WTC11 (cell line): ENCODE results near the gene CDK5. TPM values are rescaled to one million over a fixed set of nuclear protein-coding genes. Genes with fewer than 3 reads are reported as not detected.

Experiments
- ATAC-seq: fragments of 200-7000 bp; cut with Tn5 transposase; 2 replicates; pipeline ENCODE4 v1.10.0; 2021; ENCODE audit warnings: mild to moderate bottlenecking, moderate library complexity
- CTCF ChIA-PET: fragments of 300-600 bp; sonication (Branson Sonifier 250); formaldehyde crosslinking; loops from one replicate; lab custom pipeline; 2021; ENCODE audit warnings: antibody characterized with exemption; lab: Charles Lee
- POLR2A ChIA-PET: fragments of 350-600 bp; sonication (Branson Sonifier 250); formaldehyde crosslinking; loops from one replicate; lab custom pipeline; 2021; ENCODE audit warnings: antibody characterized with exemption; lab: Charles Lee
- DNase-seq: peaks from one replicate; pipeline ENCODE4 v3.0.0; 2021; ENCODE audit warnings: low spot score
- H3K27ac Mint-ChIP-seq: 2 replicates; pipeline ENCODE4 v1.8.0; 2021; ENCODE audit warnings: mixed read lengths
- H3K27me3 Mint-ChIP-seq: 2 replicates; pipeline ENCODE4 v1.8.0; 2021; ENCODE audit warnings: low read depth, mild to moderate bottlenecking, moderate library complexity, mixed read lengths
- H3K36me3 Mint-ChIP-seq: 2 replicates; pipeline ENCODE4 v1.8.0; 2021; ENCODE audit warnings: mixed read lengths
- H3K4me1 Mint-ChIP-seq: 2 replicates; pipeline ENCODE4 v1.8.0; 2022; ENCODE audit warnings: mixed read lengths
- H3K4me3 Mint-ChIP-seq: 2 replicates; pipeline ENCODE4 v1.8.0; 2021; ENCODE audit warnings: mild to moderate bottlenecking, moderate library complexity, mixed read lengths
- H3K9me3 Mint-ChIP-seq: 2 replicates; pipeline ENCODE4 v1.8.0; 2021; ENCODE audit warnings: mixed read lengths
- MXD4 ChIP-seq: fragments of 250-450 bp; sonication (Bioruptor Pico); IDR thresholded peaks from 2 replicates; pipeline ENCODE4 v1.8.0; 2021; ENCODE audit warnings: mild to moderate bottlenecking, moderate library complexity, borderline replicate concordance
- NFE2L1 ChIP-seq: sonication (generic); formaldehyde crosslinking; IDR thresholded peaks from 2 replicates; pipeline ENCODE4 v1.8.1; 2023; ENCODE audit warnings: missing genetic modification reagents
- NR2C2 ChIP-seq: sonication (generic); formaldehyde crosslinking; IDR thresholded peaks from 2 replicates; pipeline ENCODE4 v1.8.0; 2022; ENCODE audit warnings: mild to moderate bottlenecking, missing genetic modification reagents
- NR3C1 ChIP-seq: sonication (generic); formaldehyde crosslinking; conservative IDR thresholded peaks from 2 replicates; pipeline ENCODE4 v1.8.1; 2023; ENCODE audit warnings: low read depth, mild to moderate bottlenecking, missing genetic modification reagents
- OVOL2 ChIP-seq: fragments of 250-450 bp; sonication (Bioruptor Pico); IDR thresholded peaks from 2 replicates; pipeline ENCODE4 v1.9.0; 2021; ENCODE audit warnings: mild to moderate bottlenecking, borderline replicate concordance
- PRRX2 ChIP-seq: fragments of 250-450 bp; sonication (Bioruptor Pico); IDR thresholded peaks from 2 replicates; pipeline ENCODE4 v1.8.0; 2021; ENCODE audit warnings: mild to moderate bottlenecking
- SMAD3 ChIP-seq: sonication (generic); formaldehyde crosslinking; IDR thresholded peaks from 2 replicates; pipeline ENCODE4 v1.8.0; 2022; ENCODE audit warnings: missing genetic modification reagents, mild to moderate bottlenecking, borderline replicate concordance
- SMAD4 ChIP-seq: sonication (generic); formaldehyde crosslinking; IDR thresholded peaks from 2 replicates; pipeline ENCODE4 v1.8.0; 2022; ENCODE audit warnings: mild to moderate bottlenecking, missing genetic modification reagents
- ZNF263 ChIP-seq: sonication (generic); formaldehyde crosslinking; IDR thresholded peaks from 2 replicates; pipeline ENCODE4 v1.8.1; 2022; ENCODE audit warnings: low read depth, mild to moderate bottlenecking, moderate library complexity, missing genetic modification reagents
- ZNF416 ChIP-seq: fragments of 250-450 bp; sonication (Bioruptor Pico); IDR thresholded peaks from 2 replicates; pipeline ENCODE4 v1.9.0; 2021; ENCODE audit warnings: mild to moderate bottlenecking, inconsistent platforms
- ZNF423 ChIP-seq: fragments of 250-450 bp; sonication (Bioruptor Pico); IDR thresholded peaks from 2 replicates; pipeline ENCODE4 v2.1.2; 2022; ENCODE audit warnings: mild to moderate bottlenecking, moderate library complexity
- ZNF671 ChIP-seq: fragments of 250-450 bp; sonication (Bioruptor Pico); IDR thresholded peaks from 2 replicates; pipeline ENCODE4 v1.8.0; 2021; ENCODE audit warnings: mild to moderate bottlenecking
- total RNA-seq: library from RNA; stranded (reverse); gene quantifications from 3 replicates; pipeline ENCODE4 v1.2.3, GENCODE V29; 2021
- TF ChIP-seq, protein P1 (sequence below): sonication (generic); formaldehyde crosslinking; IDR thresholded peaks from 2 replicates; pipeline ENCODE4 v1.8.1; 2023; ENCODE audit warnings: mild to moderate bottlenecking, missing genetic modification reagents, borderline replicate concordance
- TF ChIP-seq, protein P2 (sequence below): sonication (generic); formaldehyde crosslinking; IDR thresholded peaks from 2 replicates; pipeline ENCODE4 v1.8.1; 2023; ENCODE audit warnings: mild to moderate bottlenecking, missing genetic modification reagents
- TF ChIP-seq, protein P3 (sequence below): sonication (generic); formaldehyde crosslinking; IDR thresholded peaks from 2 replicates; pipeline ENCODE4 v1.8.0; 2022; ENCODE audit warnings: mild to moderate bottlenecking, missing genetic modification reagents
- TF ChIP-seq, protein P4 (sequence below): fragments of 250-450 bp; sonication (Bioruptor Pico); conservative IDR thresholded peaks from 2 replicates; pipeline ENCODE4 v1.9.0; 2021; ENCODE audit warnings: mild to moderate bottlenecking

The CDK5 gene
- total RNA-seq, 1 experiment from 2014 or later: 27.8 TPM

DNA sequence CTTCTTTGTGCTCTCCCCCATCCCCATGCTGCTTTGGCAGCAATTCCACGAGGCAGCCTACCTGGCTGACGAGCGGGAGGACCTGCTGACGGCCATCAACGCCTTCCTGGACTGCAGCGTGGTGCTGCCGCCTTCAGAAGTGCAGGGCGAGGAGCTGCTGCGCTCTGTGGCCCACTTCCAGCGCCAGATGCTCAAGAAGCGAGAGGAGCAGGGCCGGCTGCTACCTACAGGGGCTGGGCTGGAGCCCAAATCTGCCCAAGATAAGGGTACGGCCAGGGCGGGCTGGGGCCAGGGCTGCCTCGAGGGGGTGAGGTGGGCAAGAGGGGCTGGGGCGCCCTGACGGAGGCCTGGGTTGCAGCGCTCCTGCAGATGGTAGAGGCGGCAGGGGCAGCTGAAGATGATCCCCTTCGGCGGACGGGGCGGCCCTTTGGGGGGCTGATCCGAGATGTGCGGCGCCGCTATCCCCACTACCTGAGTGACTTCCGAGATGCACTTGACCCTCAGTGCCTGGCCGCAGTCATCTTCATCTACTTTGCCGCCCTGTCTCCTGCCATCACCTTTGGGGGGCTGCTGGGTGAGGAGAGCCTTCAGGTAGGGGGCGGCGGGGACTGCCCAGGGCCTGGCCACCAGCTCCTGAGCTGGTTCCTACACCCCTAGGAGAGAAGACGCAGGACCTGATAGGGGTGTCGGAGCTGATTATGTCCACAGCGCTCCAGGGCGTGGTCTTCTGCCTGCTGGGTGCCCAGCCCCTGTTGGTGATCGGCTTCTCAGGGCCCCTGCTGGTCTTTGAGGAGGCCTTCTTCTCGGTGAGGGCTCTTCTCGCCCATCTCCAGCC is 13.6 kb upstream of the CDK5 start (continued):
- TF ChIP-seq, protein P1, sequence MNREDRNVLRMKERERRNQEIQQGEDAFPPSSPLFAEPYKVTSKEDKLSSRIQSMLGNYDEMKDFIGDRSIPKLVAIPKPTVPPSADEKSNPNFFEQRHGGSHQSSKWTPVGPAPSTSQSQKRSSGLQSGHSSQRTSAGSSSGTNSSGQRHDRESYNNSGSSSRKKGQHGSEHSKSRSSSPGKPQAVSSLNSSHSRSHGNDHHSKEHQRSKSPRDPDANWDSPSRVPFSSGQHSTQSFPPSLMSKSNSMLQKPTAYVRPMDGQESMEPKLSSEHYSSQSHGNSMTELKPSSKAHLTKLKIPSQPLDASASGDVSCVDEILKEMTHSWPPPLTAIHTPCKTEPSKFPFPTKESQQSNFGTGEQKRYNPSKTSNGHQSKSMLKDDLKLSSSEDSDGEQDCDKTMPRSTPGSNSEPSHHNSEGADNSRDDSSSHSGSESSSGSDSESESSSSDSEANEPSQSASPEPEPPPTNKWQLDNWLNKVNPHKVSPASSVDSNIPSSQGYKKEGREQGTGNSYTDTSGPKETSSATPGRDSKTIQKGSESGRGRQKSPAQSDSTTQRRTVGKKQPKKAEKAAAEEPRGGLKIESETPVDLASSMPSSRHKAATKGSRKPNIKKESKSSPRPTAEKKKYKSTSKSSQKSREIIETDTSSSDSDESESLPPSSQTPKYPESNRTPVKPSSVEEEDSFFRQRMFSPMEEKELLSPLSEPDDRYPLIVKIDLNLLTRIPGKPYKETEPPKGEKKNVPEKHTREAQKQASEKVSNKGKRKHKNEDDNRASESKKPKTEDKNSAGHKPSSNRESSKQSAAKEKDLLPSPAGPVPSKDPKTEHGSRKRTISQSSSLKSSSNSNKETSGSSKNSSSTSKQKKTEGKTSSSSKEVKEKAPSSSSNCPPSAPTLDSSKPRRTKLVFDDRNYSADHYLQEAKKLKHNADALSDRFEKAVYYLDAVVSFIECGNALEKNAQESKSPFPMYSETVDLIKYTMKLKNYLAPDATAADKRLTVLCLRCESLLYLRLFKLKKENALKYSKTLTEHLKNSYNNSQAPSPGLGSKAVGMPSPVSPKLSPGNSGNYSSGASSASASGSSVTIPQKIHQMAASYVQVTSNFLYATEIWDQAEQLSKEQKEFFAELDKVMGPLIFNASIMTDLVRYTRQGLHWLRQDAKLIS (CRISPR knock-in tag): no peak
- TF ChIP-seq ZNF671 (CRISPR knock-in tag): no peak
- TF ChIP-seq SMAD3 (CRISPR knock-in tag): no peak
- no peak for TF ChIP-seq ZNF423 (CRISPR knock-in tag)

DNA sequence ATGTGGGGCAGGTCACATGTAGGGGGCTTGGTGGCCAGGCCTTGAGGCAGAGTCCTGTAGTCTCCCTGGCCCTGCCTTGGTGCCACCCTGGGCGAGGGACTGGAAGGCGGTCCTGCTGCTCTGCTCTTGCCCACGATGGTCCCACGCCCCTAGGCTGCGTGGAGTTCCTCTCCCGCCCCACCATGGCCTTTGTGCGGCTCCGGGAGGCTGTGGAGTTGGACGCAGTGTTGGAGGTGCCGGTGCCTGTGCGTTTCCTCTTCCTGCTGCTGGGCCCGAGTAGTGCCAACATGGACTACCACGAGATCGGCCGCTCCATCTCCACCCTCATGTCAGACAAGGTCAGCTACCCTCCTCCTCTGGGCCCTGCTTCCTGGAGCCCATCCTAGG is 12.9 kb upstream of the CDK5 start:
- POLR2A ChIA-PET: no interaction called here
- H3K4me3 Mint-ChIP-seq: no peak overlapping the region
- no peak overlapping the region for H3K27ac Mint-ChIP-seq
- CTCF ChIA-PET: no interaction called here
- DNase-seq (no peak), ATAC-seq (no peak)
- H3K9me3 Mint-ChIP-seq: no peaks in the 10 kb centered on the region
- peaks cover 13% of the 10 kb centered on the region for H3K4me1 Mint-ChIP-seq
- H3K27me3 Mint-ChIP-seq: no peaks in the 10 kb centered on the region
- H3K36me3 Mint-ChIP-seq: peaks cover 47% of the 10 kb centered on the region
- TF ChIP-seq SMAD4 (no peak), PRRX2 (CRISPR knock-in tag) (no peak), NR2C2 (CRISPR knock-in tag) (no peak), MXD4 (CRISPR knock-in tag) (no peak), NFE2L1 (no peak), NR3C1 (CRISPR knock-in tag) (no peak), ZNF423 (CRISPR knock-in tag) (no peak), ZNF416 (CRISPR knock-in tag) (no peak), OVOL2 (CRISPR knock-in tag) (no peak), ZNF263 (no peak)
- TF ChIP-seq, protein P1 (CRISPR knock-in tag): no peak
- TF ChIP-seq, protein P2, sequence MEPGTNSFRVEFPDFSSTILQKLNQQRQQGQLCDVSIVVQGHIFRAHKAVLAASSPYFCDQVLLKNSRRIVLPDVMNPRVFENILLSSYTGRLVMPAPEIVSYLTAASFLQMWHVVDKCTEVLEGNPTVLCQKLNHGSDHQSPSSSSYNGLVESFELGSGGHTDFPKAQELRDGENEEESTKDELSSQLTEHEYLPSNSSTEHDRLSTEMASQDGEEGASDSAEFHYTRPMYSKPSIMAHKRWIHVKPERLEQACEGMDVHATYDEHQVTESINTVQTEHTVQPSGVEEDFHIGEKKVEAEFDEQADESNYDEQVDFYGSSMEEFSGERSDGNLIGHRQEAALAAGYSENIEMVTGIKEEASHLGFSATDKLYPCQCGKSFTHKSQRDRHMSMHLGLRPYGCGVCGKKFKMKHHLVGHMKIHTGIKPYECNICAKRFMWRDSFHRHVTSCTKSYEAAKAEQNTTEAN: no peak
- TF ChIP-seq, protein P3, sequence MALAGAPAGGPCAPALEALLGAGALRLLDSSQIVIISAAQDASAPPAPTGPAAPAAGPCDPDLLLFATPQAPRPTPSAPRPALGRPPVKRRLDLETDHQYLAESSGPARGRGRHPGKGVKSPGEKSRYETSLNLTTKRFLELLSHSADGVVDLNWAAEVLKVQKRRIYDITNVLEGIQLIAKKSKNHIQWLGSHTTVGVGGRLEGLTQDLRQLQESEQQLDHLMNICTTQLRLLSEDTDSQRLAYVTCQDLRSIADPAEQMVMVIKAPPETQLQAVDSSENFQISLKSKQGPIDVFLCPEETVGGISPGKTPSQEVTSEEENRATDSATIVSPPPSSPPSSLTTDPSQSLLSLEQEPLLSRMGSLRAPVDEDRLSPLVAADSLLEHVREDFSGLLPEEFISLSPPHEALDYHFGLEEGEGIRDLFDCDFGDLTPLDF: no peak
- TF ChIP-seq, protein P4, sequence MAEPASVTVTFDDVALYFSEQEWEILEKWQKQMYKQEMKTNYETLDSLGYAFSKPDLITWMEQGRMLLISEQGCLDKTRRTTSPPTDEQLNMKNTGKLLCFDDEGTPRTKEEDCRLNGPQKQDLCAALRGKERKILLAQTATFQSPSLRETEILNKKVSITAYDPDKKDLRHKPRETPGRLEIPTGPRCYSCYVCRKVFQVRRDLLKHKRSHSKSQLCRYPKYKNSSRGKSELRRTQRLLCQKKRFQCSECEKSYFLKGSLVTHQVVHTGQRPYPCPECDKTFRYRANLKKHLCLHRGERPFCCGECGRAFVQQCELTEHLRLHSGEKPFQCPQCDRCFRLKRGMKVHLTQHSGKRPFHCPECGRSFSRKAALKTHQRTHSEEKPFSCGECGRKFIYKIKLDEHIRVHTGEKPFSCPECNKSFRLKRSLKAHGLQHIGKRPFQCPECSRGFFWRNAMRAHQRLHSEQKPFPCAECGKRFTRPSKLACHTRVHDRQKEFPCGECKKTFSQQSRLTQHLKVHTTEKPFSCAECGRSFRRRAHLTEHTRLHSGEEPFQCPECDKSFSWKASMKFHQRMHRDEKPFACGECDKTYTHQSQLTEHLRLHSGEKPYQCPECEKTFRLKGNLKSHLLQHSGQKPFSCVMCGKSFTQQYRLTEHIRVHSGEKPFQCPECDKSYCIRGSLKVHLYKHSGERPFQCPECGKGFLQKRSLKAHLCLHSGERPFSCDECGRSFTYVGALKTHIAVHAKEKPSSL (CRISPR knock-in tag): no peak
